HG03103 (cell line): ENCODE measurements around the gene FHOD1.

Experiments
- ATAC-seq: cut with Tn5 transposase; IDR thresholded peaks from one replicate; pipeline ENCODE4 v1.9.1; 2021; ENCODE audit warnings: low read depth; ENCODE audit not compliant: unreplicated experiment

The FHOD1 gene

GRCh38 chr16:67277999-67278772 lies 30.9 kb upstream of the FHOD1 start:
- no peak for ATAC-seq

GRCh38 chr16:67277294-67277998 lies 30.2 kb upstream of the FHOD1 start:
- no peak for ATAC-seq

- no peak for ATAC-seq
Measured at GRCh38 chr16:67275321-67275720, 28.0 kb upstream of the FHOD1 start.

- ATAC-seq: no peak
Measured at GRCh38 chr16:67271446-67271845, 24.2 kb upstream of the FHOD1 start.

- ATAC-seq: no peak
Measured at GRCh38 chr16:67270931-67271338, 23.7 kb upstream of the FHOD1 start.

- ATAC-seq: no peak
Measured at GRCh38 chr16:67269766-67270165, 22.5 kb upstream of the FHOD1 start.

GRCh38 chr16:67268136-67268579 lies 20.9 kb upstream of the FHOD1 start:
- no peak for ATAC-seq

- no peak for ATAC-seq
Measured at GRCh38 chr16:67265834-67266233, 18.6 kb upstream of the FHOD1 start.

- ATAC-seq: no peak
Measured at GRCh38 chr16:67264866-67265265, 17.6 kb upstream of the FHOD1 start.

GRCh38 chr16:67264277-67264676 lies 17.0 kb upstream of the FHOD1 start:
- no peak for ATAC-seq

GRCh38 chr16:67263201-67263600 lies 15.9 kb upstream of the FHOD1 start:
- ATAC-seq: no peak

- ATAC-seq: no peak
Measured at GRCh38 chr16:67260426-67261063, 13.3 kb upstream of the FHOD1 start.

GRCh38 chr16:67259705-67260104 lies 12.4 kb upstream of the FHOD1 start:
- no peak for ATAC-seq

- no peak for ATAC-seq
Measured at GRCh38 chr16:67258161-67258835, 11.0 kb upstream of the FHOD1 start.

GRCh38 chr16:67257486-67258160 lies 10.3 kb upstream of the FHOD1 start:
- no peak for ATAC-seq

- ATAC-seq: no peak
Measured at GRCh38 chr16:67256701-67257230, 9.5 kb upstream of the FHOD1 start.

GRCh38 chr16:67255553-67256221 lies 8.4 kb upstream of the FHOD1 start:
- no peak for ATAC-seq

- no peak for ATAC-seq
Measured at GRCh38 chr16:67254801-67255552, 7.7 kb upstream of the FHOD1 start.
